PFSK-1 (cell line): Measurements from ENCODE around the gene SND1.

Experiments
- FOXP2 ChIP-seq: optimal IDR thresholded peaks from 2 replicates; pipeline ENCODE3; 2011; ENCODE audit warnings: borderline replicate concordance, control low read depth, inconsistent platforms; ENCODE audit not compliant: insufficient read depth; ENCODE audit errors: extremely low read length, extremely low read depth
- POLR2AphosphoS5 ChIP-seq: IDR thresholded peaks from 2 replicates; pipeline ENCODE4 v1.6.1; 2012; ENCODE audit warnings: low read depth, mild to moderate bottlenecking, control low read depth, low read length, moderate library complexity
- REST ChIP-seq, 2 experiments: IDR thresholded peaks; 2 replicates each; pipeline versions ENCODE4 v1.6.1 to v1.8.0; 2011 to 2012; ENCODE audit warnings: low read depth in 2 of 2, low read length in 2 of 2, control low read depth in 1 of 2, inconsistent platforms in 1 of 2, mild to moderate bottlenecking in 1 of 2, moderate library complexity in 1 of 2; ENCODE audit not compliant: insufficient read depth in 1 of 2
- SIN3A ChIP-seq: IDR thresholded peaks from 2 replicates; pipeline ENCODE4 v1.6.1; 2012; ENCODE audit warnings: mild to moderate bottlenecking, low read length, moderate library complexity, borderline replicate concordance; ENCODE audit not compliant: insufficient read depth
- TAF1 ChIP-seq: IDR thresholded peaks from 2 replicates; pipeline ENCODE4 v1.6.1; 2012; ENCODE audit warnings: low read length, control low read depth, borderline replicate concordance; ENCODE audit not compliant: insufficient read depth

Gene SND1

GRCh38 chr7:127862525-127862924 lies 210.5 kb downstream of the SND1 start:
- TF ChIP-seq POLR2AphosphoS5, result no peak
- no peak for TF ChIP-seq TAF1
- TF ChIP-seq FOXP2, result no peak
- TF ChIP-seq SIN3A, result no peak
- TF ChIP-seq REST (IDR thresholded peaks at IDR 0.05; ENCODE audit: insufficient read depth in 1 of 2, low read depth in 2 of 2, low read length in 2 of 2), result no peak

- TF ChIP-seq SIN3A, result no peak
- TF ChIP-seq FOXP2, result no peak
- no peak for TF ChIP-seq TAF1
- TF ChIP-seq POLR2AphosphoS5, result no peak
- no peak for TF ChIP-seq REST (IDR thresholded peaks at IDR 0.05; ENCODE audit: insufficient read depth in 1 of 2, low read depth in 2 of 2, low read length in 2 of 2)
Observed at GRCh38 chr7:127863082-127863481, 211.1 kb downstream of the SND1 start.

- no peak for TF ChIP-seq FOXP2
- no peak for TF ChIP-seq SIN3A
- no peak for TF ChIP-seq TAF1
- no peak for TF ChIP-seq POLR2AphosphoS5
- no peak for TF ChIP-seq REST (IDR thresholded peaks at IDR 0.05; ENCODE audit: insufficient read depth in 1 of 2, low read depth in 2 of 2, low read length in 2 of 2)
Observed at GRCh38 chr7:127865466-127865865, 213.5 kb downstream of the SND1 start.

- TF ChIP-seq FOXP2 (no peak), REST (IDR thresholded peaks at IDR 0.05; ENCODE audit: insufficient read depth in 1 of 2, low read depth in 2 of 2, low read length in 2 of 2) (no peak), POLR2AphosphoS5 (no peak), TAF1 (no peak), SIN3A (no peak)
Observed at GRCh38 chr7:127870231-127870907, 218.4 kb downstream of the SND1 start.
